ENCODE data around the gene IFIT2.
"Not testable (repeated sequence)": the region's sequence is repeated elsewhere in the genome, so short reads cannot be mapped to it uniquely, and the experiment has no call there.

- not testable (repeated sequence) for TF ChIP-seq CTCF (conservative IDR thresholded peaks at IDR 0.05; ENCODE audit: low read depth in 2 of 2); POLR2AphosphoS5 (IDR thresholded peaks at IDR 0.05; ENCODE audit: low read depth); JUNB (IDR thresholded peaks at IDR 0.05; ENCODE audit: unreplicated experiment); CREB1 (CRISPR knock-in tag; IDR thresholded peaks at IDR 0.05; ENCODE audit: low read depth); EZH2phosphoT487 (IDR thresholded peaks at IDR 0.05; ENCODE audit: unreplicated experiment); EZH2 (IDR thresholded peaks at IDR 0.05; ENCODE audit: low read depth, unreplicated experiment); NANOG (IDR thresholded peaks at IDR 0.05; ENCODE audit: borderline replicate concordance); ZNF331 (CRISPR knock-in tag; IDR thresholded peaks at IDR 0.05; ENCODE audit: low read depth); ZNF114 (CRISPR knock-in tag; IDR thresholded peaks at IDR 0.05)
- TF ChIP-seq, protein P1, sequence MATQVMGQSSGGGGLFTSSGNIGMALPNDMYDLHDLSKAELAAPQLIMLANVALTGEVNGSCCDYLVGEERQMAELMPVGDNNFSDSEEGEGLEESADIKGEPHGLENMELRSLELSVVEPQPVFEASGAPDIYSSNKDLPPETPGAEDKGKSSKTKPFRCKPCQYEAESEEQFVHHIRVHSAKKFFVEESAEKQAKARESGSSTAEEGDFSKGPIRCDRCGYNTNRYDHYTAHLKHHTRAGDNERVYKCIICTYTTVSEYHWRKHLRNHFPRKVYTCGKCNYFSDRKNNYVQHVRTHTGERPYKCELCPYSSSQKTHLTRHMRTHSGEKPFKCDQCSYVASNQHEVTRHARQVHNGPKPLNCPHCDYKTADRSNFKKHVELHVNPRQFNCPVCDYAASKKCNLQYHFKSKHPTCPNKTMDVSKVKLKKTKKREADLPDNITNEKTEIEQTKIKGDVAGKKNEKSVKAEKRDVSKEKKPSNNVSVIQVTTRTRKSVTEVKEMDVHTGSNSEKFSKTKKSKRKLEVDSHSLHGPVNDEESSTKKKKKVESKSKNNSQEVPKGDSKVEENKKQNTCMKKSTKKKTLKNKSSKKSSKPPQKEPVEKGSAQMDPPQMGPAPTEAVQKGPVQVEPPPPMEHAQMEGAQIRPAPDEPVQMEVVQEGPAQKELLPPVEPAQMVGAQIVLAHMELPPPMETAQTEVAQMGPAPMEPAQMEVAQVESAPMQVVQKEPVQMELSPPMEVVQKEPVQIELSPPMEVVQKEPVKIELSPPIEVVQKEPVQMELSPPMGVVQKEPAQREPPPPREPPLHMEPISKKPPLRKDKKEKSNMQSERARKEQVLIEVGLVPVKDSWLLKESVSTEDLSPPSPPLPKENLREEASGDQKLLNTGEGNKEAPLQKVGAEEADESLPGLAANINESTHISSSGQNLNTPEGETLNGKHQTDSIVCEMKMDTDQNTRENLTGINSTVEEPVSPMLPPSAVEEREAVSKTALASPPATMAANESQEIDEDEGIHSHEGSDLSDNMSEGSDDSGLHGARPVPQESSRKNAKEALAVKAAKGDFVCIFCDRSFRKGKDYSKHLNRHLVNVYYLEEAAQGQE (IDR thresholded peaks at IDR 0.05; ENCODE audit: unreplicated experiment): not testable (repeated sequence)
- TF ChIP-seq, protein P2, sequence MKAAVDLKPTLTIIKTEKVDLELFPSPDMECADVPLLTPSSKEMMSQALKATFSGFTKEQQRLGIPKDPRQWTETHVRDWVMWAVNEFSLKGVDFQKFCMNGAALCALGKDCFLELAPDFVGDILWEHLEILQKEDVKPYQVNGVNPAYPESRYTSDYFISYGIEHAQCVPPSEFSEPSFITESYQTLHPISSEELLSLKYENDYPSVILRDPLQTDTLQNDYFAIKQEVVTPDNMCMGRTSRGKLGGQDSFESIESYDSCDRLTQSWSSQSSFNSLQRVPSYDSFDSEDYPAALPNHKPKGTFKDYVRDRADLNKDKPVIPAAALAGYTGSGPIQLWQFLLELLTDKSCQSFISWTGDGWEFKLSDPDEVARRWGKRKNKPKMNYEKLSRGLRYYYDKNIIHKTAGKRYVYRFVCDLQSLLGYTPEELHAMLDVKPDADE (IDR thresholded peaks at IDR 0.05): not testable (repeated sequence)
- TF ChIP-seq, protein P3, sequence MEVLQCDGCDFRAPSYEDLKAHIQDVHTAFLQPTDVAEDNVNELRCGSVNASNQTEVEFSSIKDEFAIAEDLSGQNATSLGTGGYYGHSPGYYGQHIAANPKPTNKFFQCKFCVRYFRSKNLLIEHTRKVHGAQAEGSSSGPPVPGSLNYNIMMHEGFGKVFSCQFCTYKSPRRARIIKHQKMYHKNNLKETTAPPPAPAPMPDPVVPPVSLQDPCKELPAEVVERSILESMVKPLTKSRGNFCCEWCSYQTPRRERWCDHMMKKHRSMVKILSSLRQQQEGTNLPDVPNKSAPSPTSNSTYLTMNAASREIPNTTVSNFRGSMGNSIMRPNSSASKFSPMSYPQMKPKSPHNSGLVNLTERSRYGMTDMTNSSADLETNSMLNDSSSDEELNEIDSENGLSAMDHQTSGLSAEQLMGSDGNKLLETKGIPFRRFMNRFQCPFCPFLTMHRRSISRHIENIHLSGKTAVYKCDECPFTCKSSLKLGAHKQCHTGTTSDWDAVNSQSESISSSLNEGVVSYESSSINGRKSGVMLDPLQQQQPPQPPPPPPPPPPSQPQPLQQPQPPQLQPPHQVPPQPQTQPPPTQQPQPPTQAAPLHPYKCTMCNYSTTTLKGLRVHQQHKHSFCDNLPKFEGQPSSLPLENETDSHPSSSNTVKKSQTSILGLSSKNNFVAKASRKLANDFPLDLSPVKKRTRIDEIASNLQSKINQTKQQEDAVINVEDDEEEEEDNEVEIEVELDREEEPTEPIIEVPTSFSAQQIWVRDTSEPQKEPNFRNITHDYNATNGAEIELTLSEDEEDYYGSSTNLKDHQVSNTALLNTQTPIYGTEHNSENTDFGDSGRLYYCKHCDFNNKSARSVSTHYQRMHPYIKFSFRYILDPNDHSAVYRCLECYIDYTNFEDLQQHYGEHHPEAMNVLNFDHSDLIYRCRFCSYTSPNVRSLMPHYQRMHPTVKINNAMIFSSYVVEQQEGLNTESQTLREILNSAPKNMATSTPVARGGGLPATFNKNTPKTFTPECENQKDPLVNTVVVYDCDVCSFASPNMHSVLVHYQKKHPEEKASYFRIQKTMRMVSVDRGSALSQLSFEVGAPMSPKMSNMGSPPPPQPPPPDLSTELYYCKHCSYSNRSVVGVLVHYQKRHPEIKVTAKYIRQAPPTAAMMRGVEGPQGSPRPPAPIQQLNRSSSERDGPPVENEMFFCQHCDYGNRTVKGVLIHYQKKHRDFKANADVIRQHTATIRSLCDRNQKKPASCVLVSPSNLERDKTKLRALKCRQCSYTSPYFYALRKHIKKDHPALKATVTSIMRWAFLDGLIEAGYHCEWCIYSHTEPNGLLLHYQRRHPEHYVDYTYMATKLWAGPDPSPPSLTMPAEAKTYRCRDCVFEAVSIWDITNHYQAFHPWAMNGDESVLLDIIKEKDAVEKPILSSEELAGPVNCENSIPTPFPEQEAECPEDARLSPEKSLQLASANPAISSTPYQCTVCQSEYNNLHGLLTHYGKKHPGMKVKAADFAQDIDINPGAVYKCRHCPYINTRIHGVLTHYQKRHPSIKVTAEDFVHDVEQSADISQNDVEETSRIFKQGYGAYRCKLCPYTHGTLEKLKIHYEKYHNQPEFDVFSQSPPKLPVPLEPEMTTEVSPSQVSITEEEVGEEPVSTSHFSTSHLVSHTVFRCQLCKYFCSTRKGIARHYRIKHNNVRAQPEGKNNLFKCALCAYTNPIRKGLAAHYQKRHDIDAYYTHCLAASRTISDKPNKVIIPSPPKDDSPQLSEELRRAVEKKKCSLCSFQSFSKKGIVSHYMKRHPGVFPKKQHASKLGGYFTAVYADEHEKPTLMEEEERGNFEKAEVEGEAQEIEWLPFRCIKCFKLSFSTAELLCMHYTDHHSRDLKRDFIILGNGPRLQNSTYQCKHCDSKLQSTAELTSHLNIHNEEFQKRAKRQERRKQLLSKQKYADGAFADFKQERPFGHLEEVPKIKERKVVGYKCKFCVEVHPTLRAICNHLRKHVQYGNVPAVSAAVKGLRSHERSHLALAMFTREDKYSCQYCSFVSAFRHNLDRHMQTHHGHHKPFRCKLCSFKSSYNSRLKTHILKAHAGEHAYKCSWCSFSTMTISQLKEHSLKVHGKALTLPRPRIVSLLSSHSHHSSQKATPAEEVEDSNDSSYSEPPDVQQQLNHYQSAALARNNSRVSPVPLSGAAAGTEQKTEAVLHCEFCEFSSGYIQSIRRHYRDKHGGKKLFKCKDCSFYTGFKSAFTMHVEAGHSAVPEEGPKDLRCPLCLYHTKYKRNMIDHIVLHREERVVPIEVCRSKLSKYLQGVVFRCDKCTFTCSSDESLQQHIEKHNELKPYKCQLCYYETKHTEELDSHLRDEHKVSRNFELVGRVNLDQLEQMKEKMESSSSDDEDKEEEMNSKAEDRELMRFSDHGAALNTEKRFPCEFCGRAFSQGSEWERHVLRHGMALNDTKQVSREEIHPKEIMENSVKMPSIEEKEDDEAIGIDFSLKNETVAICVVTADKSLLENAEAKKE (CRISPR knock-in tag; IDR thresholded peaks at IDR 0.05): not testable (repeated sequence)
Observed at GRCh38 chr10:89255091-89255579, 46.7 kb upstream of the IFIT2 start.

Data from GM23338 (cell line).